ENCODE measurements around the gene ESYT3.

Gene ESYT3

GRCh38 chr3:138465451-138465850 lies 31.0 kb downstream of the ESYT3 start:
- Histone ChIP-seq H2AFZ (ENCODE audit: low read length) (no peak overlapping the region), H3F3A (ENCODE audit: insufficient read depth, low read length) (no peaks in the 10 kb centered on the region), H3K79me2 (ENCODE audit: insufficient read depth, low read length) (no peaks in the 10 kb centered on the region), H3K9me3 (ENCODE audit: low read length) (no peaks in the 10 kb centered on the region), H3K27me3 (ENCODE audit: insufficient read depth, low read length) (peaks cover 4% of the 10 kb centered on the region; the same call in 1 of the 2 replicates), H3K4me2 (ENCODE audit: low read length) (no peak overlapping the region), H3K27ac (ENCODE audit: low read depth, low read length, poor library complexity, severe bottlenecking) (no peak overlapping the region), H3K4me3 (ENCODE audit: low read depth, low read length, poor library complexity, severe bottlenecking) (no peak overlapping the region), H3K9me2 (ENCODE audit: low read depth, low read length) (no peaks in the 10 kb centered on the region), H3K36me3 (ENCODE audit: insufficient read depth, low read length) (no peaks in the 10 kb centered on the region), H3K4me1 (ENCODE audit: insufficient read depth, low read length, severe bottlenecking) (no peaks in the 10 kb centered on the region), H3K9ac (ENCODE audit: low read length) (no peak overlapping the region), H4K20me1 (ENCODE audit: insufficient read depth, low read length) (no peaks in the 10 kb centered on the region)
- TF ChIP-seq, protein P1, sequence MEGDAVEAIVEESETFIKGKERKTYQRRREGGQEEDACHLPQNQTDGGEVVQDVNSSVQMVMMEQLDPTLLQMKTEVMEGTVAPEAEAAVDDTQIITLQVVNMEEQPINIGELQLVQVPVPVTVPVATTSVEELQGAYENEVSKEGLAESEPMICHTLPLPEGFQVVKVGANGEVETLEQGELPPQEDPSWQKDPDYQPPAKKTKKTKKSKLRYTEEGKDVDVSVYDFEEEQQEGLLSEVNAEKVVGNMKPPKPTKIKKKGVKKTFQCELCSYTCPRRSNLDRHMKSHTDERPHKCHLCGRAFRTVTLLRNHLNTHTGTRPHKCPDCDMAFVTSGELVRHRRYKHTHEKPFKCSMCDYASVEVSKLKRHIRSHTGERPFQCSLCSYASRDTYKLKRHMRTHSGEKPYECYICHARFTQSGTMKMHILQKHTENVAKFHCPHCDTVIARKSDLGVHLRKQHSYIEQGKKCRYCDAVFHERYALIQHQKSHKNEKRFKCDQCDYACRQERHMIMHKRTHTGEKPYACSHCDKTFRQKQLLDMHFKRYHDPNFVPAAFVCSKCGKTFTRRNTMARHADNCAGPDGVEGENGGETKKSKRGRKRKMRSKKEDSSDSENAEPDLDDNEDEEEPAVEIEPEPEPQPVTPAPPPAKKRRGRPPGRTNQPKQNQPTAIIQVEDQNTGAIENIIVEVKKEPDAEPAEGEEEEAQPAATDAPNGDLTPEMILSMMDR (IDR thresholded peaks at IDR 0.05; ENCODE audit: low read length) = no peak
- no peak for TF ChIP-seq EZH2 (IDR thresholded peaks at IDR 0.05; ENCODE audit: borderline replicate concordance, low read length)

GRCh38 chr3:138465925-138466324 lies 31.5 kb downstream of the ESYT3 start:
- Histone ChIP-seq H3K36me3 (ENCODE audit: insufficient read depth, low read length) (no peaks in the 10 kb centered on the region), H3K79me2 (ENCODE audit: insufficient read depth, low read length) (no peaks in the 10 kb centered on the region), H2AFZ (ENCODE audit: low read length) (no peak overlapping the region), H3K27ac (ENCODE audit: low read depth, low read length, poor library complexity, severe bottlenecking) (no peak overlapping the region), H3K9me2 (ENCODE audit: low read depth, low read length) (no peaks in the 10 kb centered on the region), H3K4me1 (ENCODE audit: insufficient read depth, low read length, severe bottlenecking) (no peaks in the 10 kb centered on the region), H3K27me3 (ENCODE audit: insufficient read depth, low read length) (peaks cover 4% of the 10 kb centered on the region; the same call in 1 of the 2 replicates), H3F3A (ENCODE audit: insufficient read depth, low read length) (no peaks in the 10 kb centered on the region), H3K4me2 (ENCODE audit: low read length) (no peak overlapping the region), H4K20me1 (ENCODE audit: insufficient read depth, low read length) (no peaks in the 10 kb centered on the region), H3K9me3 (ENCODE audit: low read length) (no peaks in the 10 kb centered on the region), H3K9ac (ENCODE audit: low read length) (no peak overlapping the region), H3K4me3 (ENCODE audit: low read depth, low read length, poor library complexity, severe bottlenecking) (no peak overlapping the region)
- no peak for TF ChIP-seq EZH2 (IDR thresholded peaks at IDR 0.05; ENCODE audit: borderline replicate concordance, low read length)
- TF ChIP-seq, protein P1 (IDR thresholded peaks at IDR 0.05; ENCODE audit: low read length) = no peak

- no peaks in the 10 kb centered on the region for H3F3A ChIP-seq (ENCODE audit: insufficient read depth, low read length)
- no peaks in the 10 kb centered on the region for H3K9me2 ChIP-seq (ENCODE audit: low read depth, low read length)
- no peaks in the 10 kb centered on the region for H3K36me3 ChIP-seq (ENCODE audit: insufficient read depth, low read length)
- H3K4me3 ChIP-seq (ENCODE audit: low read depth, low read length, poor library complexity, severe bottlenecking) = no peak overlapping the region
- no peak overlapping the region for H2AFZ ChIP-seq (ENCODE audit: low read length)
- H3K9ac ChIP-seq (ENCODE audit: low read length) = no peak overlapping the region
- H3K79me2 ChIP-seq (ENCODE audit: insufficient read depth, low read length) = no peaks in the 10 kb centered on the region
- no peak overlapping the region for H3K27ac ChIP-seq (ENCODE audit: low read depth, low read length, poor library complexity, severe bottlenecking)
- peaks cover 4% of the 10 kb centered on the region; the same call in 1 of the 2 replicates for H3K27me3 ChIP-seq (ENCODE audit: insufficient read depth, low read length)
- H3K4me2 ChIP-seq (ENCODE audit: low read length) = no peak overlapping the region
- H4K20me1 ChIP-seq (ENCODE audit: insufficient read depth, low read length) = no peaks in the 10 kb centered on the region
- no peaks in the 10 kb centered on the region for H3K9me3 ChIP-seq (ENCODE audit: low read length)
- H3K4me1 ChIP-seq (ENCODE audit: insufficient read depth, low read length, severe bottlenecking) = no peaks in the 10 kb centered on the region
- TF ChIP-seq, protein P1 (IDR thresholded peaks at IDR 0.05; ENCODE audit: low read length) = no peak
- TF ChIP-seq EZH2 (IDR thresholded peaks at IDR 0.05; ENCODE audit: borderline replicate concordance, low read length) = no peak
Observed at GRCh38 chr3:138467931-138468330, 33.5 kb downstream of the ESYT3 start.

Measured in OCI-LY1 (cell line).